Testis (tissue), 2 donors: ENCODE measurements around the gene ACSL1.

Experiments used
- CTCF ChIP-seq, 3 experiments: fragments of 450-650 bp in 2 of 3; fragments of 200-600 bp in 1 of 3; sonication (generic) in 1 of 3; IDR thresholded peaks; one replicate each; pipeline ENCODE4 v1.5.1; 2016 to 2019; ENCODE audit warnings: antibody characterized with exemption in 3 of 3, mild to moderate bottlenecking in 2 of 3, moderate library complexity in 1 of 3
- POLR2A ChIP-seq: fragments of 450-650 bp; IDR thresholded peaks from one replicate; pipeline ENCODE4 v1.6.1; 2017; ENCODE audit warnings: antibody characterized with exemption, mild to moderate bottlenecking, moderate library complexity

GRCh38 chr4:184719407-184719806 lies 106.4 kb downstream of the ACSL1 start:
- TF ChIP-seq POLR2A (no peak), CTCF (IDR thresholded peaks at IDR 0.05) (no peak)
